T-helper 2 cell treated with Interferon-gamma antibody and Interleukin-4, amounts not matched to agents 100 ng/mL and 5 ng/mL, for 36 hours (primary cell): ENCODE data around the gene TXLNA. TPM values are rescaled to one million over a fixed set of nuclear protein-coding genes. Genes with fewer than 3 reads are reported as not detected.
"Not testable (repeated sequence)": the region's sequence is repeated elsewhere in the genome, so short reads cannot be mapped to it uniquely, and the experiment has no call there.

Experiments used
- intact Hi-C: fragments of 100-400 bp; cut with micrococcal nuclease; formaldehyde crosslinking; loops from one replicate; pipeline ENCODE4 v1.15.1; 2023
- total RNA-seq: library from RNA; stranded (reverse); gene quantifications from 2 replicates; pipeline ENCODE4 v1.2.3, GENCODE V29; 2022

TXLNA gene
- 79.4 and 79.8 TPM in 2 replicates for total RNA-seq

GRCh38 chr1:32179443-32180185 lies at the start of gene TXLNA:
Gene TXLNA (plus strand): TSS chr1:32179675. CDS start chr1:32180346, 671 bp downstream.
- intact Hi-C loops = loop anchor here (1.0 to 5.0 kb wide), 7 partner anchors 21 to 471 kb away; partner anchors contain the start of genes BSDC1, CCDC28B, EIF3I and KHDRBS1

- intact Hi-C loops = not testable (repeated sequence)
Observed at GRCh38 chr1:32133950-32134280, 45.6 kb upstream of the TXLNA start.

GRCh38 chr1:32137111-32137510 lies 42.4 kb upstream of the TXLNA start:
- intact Hi-C loops = no loop called here

- intact Hi-C loops = no loop called here
Observed at GRCh38 chr1:32138965-32139364, 40.5 kb upstream of the TXLNA start.

GRCh38 chr1:32142446-32143301 lies 36.8 kb upstream of the TXLNA start:
- intact Hi-C loops = no loop called here

GRCh38 chr1:32143302-32143695 lies 36.2 kb upstream of the TXLNA start:
- intact Hi-C loops = not testable (repeated sequence)

- intact Hi-C loops = no loop called here
Observed at GRCh38 chr1:32144033-32144432, 35.4 kb upstream of the TXLNA start.

- intact Hi-C loops = not testable (repeated sequence)
Observed at GRCh38 chr1:32147799-32148198, 31.7 kb upstream of the TXLNA start.

- intact Hi-C loops = no loop called here
Observed at GRCh38 chr1:32150847-32151246, 28.6 kb upstream of the TXLNA start.

- intact Hi-C loops = no loop called here
Observed at GRCh38 chr1:32151319-32151787, 28.1 kb upstream of the TXLNA start.

GRCh38 chr1:32159189-32159588 lies 20.3 kb upstream of the TXLNA start:
- intact Hi-C loops = no loop called here

GRCh38 chr1:32163405-32163804 lies 16.1 kb upstream of the TXLNA start:
- intact Hi-C loops = no loop called here

- intact Hi-C loops = not testable (repeated sequence)
Observed at GRCh38 chr1:32165633-32166032, 13.8 kb upstream of the TXLNA start.

- intact Hi-C loops = no loop called here
Observed at GRCh38 chr1:32170991-32171390, 8.5 kb upstream of the TXLNA start.

GRCh38 chr1:32172621-32173245 lies 6.7 kb upstream of the TXLNA start:
- intact Hi-C loops = no loop called here

GRCh38 chr1:32178380-32179192 lies 889 bp upstream of the TXLNA start:
- intact Hi-C loops = loop anchor here (1.0 to 5.0 kb wide), 6 partner anchors 44 to 472 kb away; partner anchors contain the start of genes BSDC1, EIF3I, KHDRBS1 and KPNA6

- intact Hi-C loops = loop anchor here (1.0 to 5.0 kb wide), 6 partner anchors 43 to 472 kb away; partner anchors contain the start of genes BSDC1, EIF3I, KHDRBS1 and KPNA6
Observed at GRCh38 chr1:32179193-32179442, 357 bp upstream of the TXLNA start.

GRCh38 chr1:32180186-32181060 lies 948 bp downstream of the TXLNA start:
- intact Hi-C loops = loop anchor here (2.0 kb wide), 1 partner anchor 20 kb away; the partner anchor contains the start of gene CCDC28B

- intact Hi-C loops = loop anchor here (2.0 kb wide), 1 partner anchor 20 kb away; the partner anchor contains the start of gene CCDC28B
Observed at GRCh38 chr1:32181065-32181464, 1.6 kb downstream of the TXLNA start.

GRCh38 chr1:32181563-32181962 lies 2.1 kb downstream of the TXLNA start:
- intact Hi-C loops = loop anchor here (2.0 kb wide), 1 partner anchor 19 kb away; the partner anchor contains the start of gene CCDC28B
